IgD-negative memory B cell (primary cell): ENCODE data around the gene CDC42BPA. TPM values are rescaled to one million over a fixed set of nuclear protein-coding genes. Genes with fewer than 3 reads are reported as not detected.
A peak's percentile ranks its signal among the peaks of the same experiment; 100 is the strongest.

Experiments used
- H3K27ac Mint-ChIP-seq, 3 donors: one replicate each; pipeline ENCODE4 v1.8.0; 2020 to 2022; ENCODE audit warnings: mild to moderate bottlenecking in 3 of 3, mixed read lengths in 3 of 3, moderate library complexity in 1 of 3
- H3K27me3 Mint-ChIP-seq: one replicate; pipeline ENCODE4 v1.8.0; 2021; ENCODE audit warnings: mixed read lengths
- H3K36me3 Mint-ChIP-seq: one replicate; pipeline ENCODE4 v1.8.0; 2020; ENCODE audit warnings: mild to moderate bottlenecking, mixed read lengths
- H3K4me1 Mint-ChIP-seq, 3 donors: one replicate each; pipeline ENCODE4 v1.8.0; 2020 to 2022; ENCODE audit warnings: mixed read lengths in 3 of 3, mild to moderate bottlenecking in 1 of 3
- H3K4me3 Mint-ChIP-seq, 4 donors: one replicate each; pipeline ENCODE4 v1.8.0; 2020 to 2022; ENCODE audit warnings: mild to moderate bottlenecking in 4 of 4, mixed read lengths in 4 of 4, moderate library complexity in 3 of 4
- H3K9me3 Mint-ChIP-seq, 3 donors: one replicate each; pipeline ENCODE4 v1.8.0; 2020 to 2021; ENCODE audit warnings: mixed read lengths in 3 of 3, mild to moderate bottlenecking in 1 of 3
- polyA plus RNA-seq: library from polyadenylated mRNA; unstranded; fragments of 300-500 nt; fragmentation: Illumina TruSeq; gene quantifications from one replicate; pipeline ENCODE4 v1.2.3, GENCODE V29; 2021

The CDC42BPA gene
- polyA plus RNA-seq, 1 donor from 2014 or later, result not detected

DNA sequence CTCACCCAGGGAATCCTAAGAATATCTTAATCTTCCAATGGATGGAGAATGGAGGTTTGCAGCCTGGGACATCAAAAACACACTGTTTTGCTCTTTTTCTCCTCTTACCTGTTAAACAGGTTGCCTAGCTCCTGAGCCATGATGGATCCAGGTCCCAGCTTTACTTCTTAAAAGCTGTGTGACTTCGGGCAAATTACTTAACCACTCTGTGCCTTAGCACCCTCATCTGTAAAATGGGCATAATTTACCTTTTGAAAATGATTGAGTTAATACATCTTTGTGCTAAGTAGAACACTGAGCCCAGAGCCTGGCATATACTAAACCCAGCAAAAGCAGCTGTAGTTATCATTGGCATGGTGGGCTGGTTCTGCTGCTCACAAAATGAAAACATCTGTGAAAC is 368.0 kb downstream of the CDC42BPA start:
- Mint-ChIP-seq H3K4me1 (peaks cover 16 to 41% (median 38%) of the 10 kb centered on the region in 3 donors), H3K27me3 (no peaks in the 10 kb centered on the region), H3K36me3 (peaks cover 10% of the 10 kb centered on the region), H3K9me3 (peaks cover 0 to 3% (median 0%) of the 10 kb centered on the region in 3 donors), H3K27ac (no peak overlapping the region), H3K4me3 (no peak overlapping the region)

GRCh38 chr1:226949401-226949800 is 368.9 kb downstream of the CDC42BPA start:
- Mint-ChIP-seq H3K27me3 (no peaks in the 10 kb centered on the region), H3K36me3 (peaks cover 8% of the 10 kb centered on the region), H3K27ac (no peak overlapping the region), H3K4me3 (no peak overlapping the region), H3K9me3 (peaks cover 0 to 3% (median 0%) of the 10 kb centered on the region in 3 donors), H3K4me1 (peaks cover 10 to 41% (median 41%) of the 10 kb centered on the region in 3 donors)

DNA sequence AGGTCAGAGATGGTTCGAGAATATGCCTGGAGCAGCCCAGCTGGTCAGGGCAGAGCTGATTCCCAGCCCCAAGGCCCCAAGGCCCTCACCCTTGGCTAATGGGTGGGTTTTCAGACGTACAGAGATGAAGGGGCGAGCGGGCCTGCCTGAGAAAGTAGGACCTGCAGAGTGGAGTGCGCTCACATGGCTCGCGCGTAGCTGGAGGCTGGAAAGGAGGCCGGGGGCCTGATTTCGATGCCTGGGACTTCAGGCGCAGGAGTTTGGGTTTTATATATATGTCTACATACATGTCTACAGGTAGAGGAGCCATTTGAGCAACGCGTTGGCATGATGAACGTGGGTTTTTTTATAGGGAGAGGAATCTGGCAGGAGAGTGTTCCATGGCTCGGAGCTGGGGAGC is 369.3 kb downstream of the CDC42BPA start:
- Mint-ChIP-seq H3K9me3 (peaks cover 0 to 3% (median 0%) of the 10 kb centered on the region in 3 donors), H3K27me3 (no peaks in the 10 kb centered on the region), H3K4me3 (no peak overlapping the region)

GRCh38 chr1:226948480-226948879 is 369.8 kb downstream of the CDC42BPA start:
- Mint-ChIP-seq H3K36me3 (peaks cover 8% of the 10 kb centered on the region), H3K27me3 (no peaks in the 10 kb centered on the region), H3K4me3 (no peak overlapping the region), H3K4me1 (peaks cover 16 to 43% (median 41%) of the 10 kb centered on the region in 3 donors), H3K27ac (no peak overlapping the region), H3K9me3 (peaks cover 0 to 3% (median 0%) of the 10 kb centered on the region in 3 donors)

More for the DNA sequence above, 369.3 kb downstream of the CDC42BPA start:
- peaks cover 12 to 41% (median 39%) of the 10 kb centered on the region in 3 donors for H3K4me1 Mint-ChIP-seq
- no peak overlapping the region for H3K27ac Mint-ChIP-seq
- H3K36me3 Mint-ChIP-seq, result peaks cover 8% of the 10 kb centered on the region

GRCh38 chr1:226948051-226948450 is 370.2 kb downstream of the CDC42BPA start:
- Mint-ChIP-seq H3K36me3 (peaks cover 10% of the 10 kb centered on the region), H3K4me1 (peaks cover 18 to 44% (median 41%) of the 10 kb centered on the region in 3 donors), H3K9me3 (peaks cover 0 to 3% (median 0%) of the 10 kb centered on the region in 3 donors), H3K27ac (no peak overlapping the region), H3K27me3 (no peaks in the 10 kb centered on the region), H3K4me3 (no peak overlapping the region)

DNA sequence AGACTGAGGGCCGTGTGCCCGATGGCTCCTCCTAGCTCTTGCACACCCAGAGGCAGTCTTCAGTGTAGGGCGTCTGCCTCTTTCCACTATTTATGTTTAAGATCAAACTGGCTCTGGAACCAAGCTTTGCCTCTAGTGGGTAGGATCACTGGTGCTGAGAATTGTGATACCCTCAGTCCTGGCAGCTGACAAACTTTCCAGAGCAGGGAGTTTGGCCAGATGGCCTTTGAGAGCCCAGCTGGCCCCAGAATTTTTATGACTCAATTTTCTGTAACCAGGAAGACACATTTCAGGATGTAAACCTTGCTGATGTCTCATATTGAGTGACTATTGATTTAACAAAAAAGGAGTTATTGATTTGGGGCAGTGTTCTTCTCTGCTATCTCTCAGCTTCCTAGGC is 371.5 kb downstream of the CDC42BPA start:
- H3K27me3 Mint-ChIP-seq, result no peaks in the 10 kb centered on the region
- peaks cover 0 to 3% (median 0%) of the 10 kb centered on the region in 3 donors for H3K9me3 Mint-ChIP-seq
- H3K27ac Mint-ChIP-seq, result no peak overlapping the region
- H3K4me1 Mint-ChIP-seq, result peaks cover 27 to 54% (median 37%) of the 10 kb centered on the region in 3 donors
- peaks cover 11% of the 10 kb centered on the region for H3K36me3 Mint-ChIP-seq
- H3K4me3 Mint-ChIP-seq, result peak overlapping the region in 1 of 4 donors; percentile 55

DNA sequence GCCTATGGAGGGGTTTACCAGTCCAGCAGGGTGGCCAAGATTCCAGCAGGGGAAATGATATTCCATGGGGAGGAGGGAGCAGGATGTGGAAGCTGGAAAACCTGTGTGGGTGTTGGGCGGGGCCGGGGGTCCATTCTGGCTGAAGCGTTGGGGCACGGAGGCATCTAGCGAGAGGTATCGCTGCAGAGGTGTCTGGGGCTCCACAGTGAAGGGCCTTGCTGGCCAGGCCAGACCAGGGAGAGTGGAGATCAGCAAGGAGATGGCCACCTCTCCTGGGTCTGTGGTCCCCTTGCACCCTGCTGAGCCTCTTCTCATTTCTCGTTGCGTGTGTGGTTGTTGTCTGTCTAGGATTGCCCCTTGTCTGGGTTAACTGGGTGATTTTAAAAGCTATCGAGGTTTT is 372.0 kb downstream of the CDC42BPA start:
- peaks cover 29 to 53% (median 32%) of the 10 kb centered on the region in 3 donors for H3K4me1 Mint-ChIP-seq
- H3K9me3 Mint-ChIP-seq, result peaks cover 0 to 3% (median 0%) of the 10 kb centered on the region in 3 donors
- H3K27ac Mint-ChIP-seq, result peak overlapping the region in 1 of 3 donors; percentile 66
- no peaks in the 10 kb centered on the region for H3K27me3 Mint-ChIP-seq
- H3K4me3 Mint-ChIP-seq, result peak overlapping the region in 2 of 4 donors; percentile 45 to 55
- H3K36me3 Mint-ChIP-seq, result peaks cover 11% of the 10 kb centered on the region

DNA sequence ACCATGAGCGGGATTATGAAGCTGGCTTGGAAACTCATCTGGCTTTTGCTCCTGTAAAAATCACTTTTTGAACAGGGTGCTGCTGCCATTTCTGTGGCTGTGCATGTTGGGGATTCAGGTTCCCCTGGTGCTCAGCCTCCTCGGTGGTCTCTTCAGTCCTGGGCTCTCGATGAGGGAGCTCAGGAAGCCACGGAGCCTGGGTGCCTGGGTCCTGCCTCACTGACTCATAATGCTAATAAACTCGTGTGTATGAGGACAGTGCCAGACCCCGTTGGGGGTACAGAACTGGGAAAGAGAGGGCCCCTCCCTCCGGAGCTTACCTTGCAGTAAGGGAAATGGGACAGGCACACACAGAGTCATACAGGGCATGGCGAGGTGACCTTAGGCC is 372.4 kb downstream of the CDC42BPA start:
- H3K27ac Mint-ChIP-seq, result peak overlapping the region in 1 of 3 donors; percentile 66
- no peaks in the 10 kb centered on the region for H3K27me3 Mint-ChIP-seq
- peaks cover 32 to 56% (median 33%) of the 10 kb centered on the region in 3 donors for H3K4me1 Mint-ChIP-seq
- peaks cover 11% of the 10 kb centered on the region for H3K36me3 Mint-ChIP-seq
- H3K4me3 Mint-ChIP-seq, result peak overlapping the region in 1 of 4 donors; percentile 17
- peaks cover 0 to 3% (median 0%) of the 10 kb centered on the region in 3 donors for H3K9me3 Mint-ChIP-seq

- peaks cover 29 to 55% (median 36%) of the 10 kb centered on the region in 3 donors for H3K4me1 Mint-ChIP-seq
Observed at GRCh38 chr1:226945106-226945857, 373.0 kb downstream of the CDC42BPA start.

GRCh38 chr1:226943927-226944326 is 374.4 kb downstream of the CDC42BPA start:
- Mint-ChIP-seq H3K27ac (peak overlapping the region in 1 of 3 donors; percentile 21), H3K4me3 (peak overlapping the region in 1 of 4 donors; percentile 100), H3K36me3 (peaks cover 8% of the 10 kb centered on the region), H3K27me3 (no peaks in the 10 kb centered on the region), H3K4me1 (peaks cover 30 to 48% (median 34%) of the 10 kb centered on the region in 3 donors), H3K9me3 (peaks cover 0 to 3% (median 0%) of the 10 kb centered on the region in 3 donors)

More at GRCh38 chr1:226945106-226945857, 373.0 kb downstream of the CDC42BPA start:
- H3K27ac Mint-ChIP-seq, result peak overlapping the region in 2 of 3 donors; percentile 52 to 62
- peaks cover 11% of the 10 kb centered on the region for H3K36me3 Mint-ChIP-seq
- peaks cover 0 to 3% (median 0%) of the 10 kb centered on the region in 3 donors for H3K9me3 Mint-ChIP-seq
- peak overlapping the region in 2 of 4 donors; percentile 68 to 77 for H3K4me3 Mint-ChIP-seq
- H3K27me3 Mint-ChIP-seq, result no peaks in the 10 kb centered on the region

GRCh38 chr1:226943156-226943555 is 375.1 kb downstream of the CDC42BPA start:
- peaks cover 5% of the 10 kb centered on the region for H3K36me3 Mint-ChIP-seq
- H3K9me3 Mint-ChIP-seq, result peaks cover 0 to 1% (median 0%) of the 10 kb centered on the region in 3 donors
- no peaks in the 10 kb centered on the region for H3K27me3 Mint-ChIP-seq
- peak overlapping the region in 1 of 4 donors; percentile 100 for H3K4me3 Mint-ChIP-seq
- H3K4me1 Mint-ChIP-seq, result peaks cover 33 to 44% (median 35%) of the 10 kb centered on the region in 3 donors
- peak overlapping the region in 1 of 3 donors; percentile 23 for H3K27ac Mint-ChIP-seq

DNA sequence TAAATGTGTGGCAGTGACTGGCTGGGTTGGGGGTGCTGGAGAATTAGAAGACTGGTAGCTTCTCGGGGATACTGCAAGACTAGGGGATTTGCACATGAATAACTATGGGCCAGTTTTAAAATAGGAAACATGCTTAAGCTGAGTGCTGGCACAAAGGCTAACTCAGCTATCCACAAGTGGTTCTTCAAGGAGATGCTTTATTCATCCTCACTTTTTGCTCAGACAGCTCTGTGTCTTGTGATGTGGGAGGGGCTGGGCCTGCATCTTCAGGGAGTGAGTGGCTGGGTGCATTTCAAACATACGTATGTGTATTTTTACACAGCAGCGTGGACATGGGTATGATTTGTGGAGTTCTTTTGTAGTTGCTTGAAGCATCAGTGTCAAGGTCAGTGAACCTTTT is 375.9 kb downstream of the CDC42BPA start:
- peak overlapping the region; percentile 24 to 100 (median 68) for H3K4me3 Mint-ChIP-seq
- no peaks in the 10 kb centered on the region for H3K9me3 Mint-ChIP-seq
- no peaks in the 10 kb centered on the region for H3K27me3 Mint-ChIP-seq
- no peak overlapping the region for H3K27ac Mint-ChIP-seq
- peaks cover 33 to 43% (median 35%) of the 10 kb centered on the region in 3 donors for H3K4me1 Mint-ChIP-seq
- peaks cover 5% of the 10 kb centered on the region for H3K36me3 Mint-ChIP-seq

GRCh38 chr1:226940806-226941067 is 377.6 kb downstream of the CDC42BPA start:
- H3K36me3 Mint-ChIP-seq, result peaks cover 2% of the 10 kb centered on the region
- peak overlapping the region; percentile 89 to 100 (median 96) for H3K4me3 Mint-ChIP-seq
- peaks cover 24 to 37% (median 30%) of the 10 kb centered on the region in 3 donors for H3K4me1 Mint-ChIP-seq
- peaks cover 0 to under 1% (median 0%) of the 10 kb centered on the region in 3 donors for H3K9me3 Mint-ChIP-seq
- H3K27me3 Mint-ChIP-seq, result no peaks in the 10 kb centered on the region
- H3K27ac Mint-ChIP-seq, result peak overlapping the region in 2 of 3 donors; percentile 98 to 100

DNA sequence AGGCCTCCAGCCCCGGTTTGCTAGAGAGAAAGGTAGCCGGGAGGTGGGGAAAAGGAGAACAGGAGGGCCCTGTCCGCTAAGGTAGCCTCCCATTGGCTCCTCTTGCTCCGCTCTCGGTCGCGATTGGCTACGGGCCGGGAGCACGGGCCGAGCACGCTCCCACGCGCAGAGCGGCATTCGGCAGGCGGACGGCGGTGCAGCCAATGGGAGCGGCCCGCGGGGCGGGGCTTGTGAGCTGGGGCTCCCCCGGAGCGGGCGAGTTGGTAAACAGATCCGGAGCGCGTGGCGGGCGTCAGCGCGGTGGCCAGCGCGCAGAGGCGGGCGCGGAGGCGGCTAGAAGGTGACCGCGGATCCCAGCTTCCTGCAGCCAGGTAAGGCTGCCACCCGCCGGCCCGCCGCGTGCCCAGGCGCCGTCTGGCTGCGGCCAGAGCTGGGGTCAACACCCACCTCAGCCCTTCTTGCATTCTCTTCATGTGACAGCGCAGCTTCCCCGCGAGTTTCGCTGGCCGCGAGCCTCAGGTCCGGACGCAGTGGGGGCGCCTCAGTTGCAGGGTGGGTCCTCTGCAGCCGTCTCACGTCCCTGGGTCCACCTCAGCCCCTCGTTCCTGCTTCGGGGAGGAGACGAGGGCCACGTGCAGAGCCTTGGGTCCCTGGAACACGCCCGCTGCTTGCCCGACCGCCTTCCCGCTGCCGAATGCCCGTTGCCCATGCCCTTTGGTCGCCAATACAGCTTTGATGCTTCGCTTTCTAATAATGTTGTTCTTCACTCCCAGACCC is 378.1 kb downstream of the CDC42BPA start, which contains the start of gene COQ8A:
TSS of gene COQ8A (plus strand) at position 266 of the 777 bp plus-strand sequence. CDS start 21,092 bp downstream, outside the sequence.
- H3K4me3 Mint-ChIP-seq, result peak within 1 kb of the TSS; percentile 89 to 100 (median 96)
- no peaks in the 10 kb centered on the region for H3K27me3 Mint-ChIP-seq
- H3K27ac Mint-ChIP-seq, result peak within 1 kb of the TSS; percentile 98 to 100 (median 99)
- peaks cover 0 to 5% (median 2%) of the 10 kb centered on the region in 3 donors for H3K9me3 Mint-ChIP-seq
- H3K4me1 Mint-ChIP-seq, result peaks cover 24 to 34% (median 30%) of the 10 kb centered on the region in 3 donors
- H3K36me3 Mint-ChIP-seq, result peaks cover 5% of the 10 kb centered on the region
